Upper lobe of left lung (tissue), 6 donors: ENCODE results near the gene MYOM1. TPM values are rescaled to one million over a fixed set of nuclear protein-coding genes. Genes with fewer than 3 reads are reported as not detected.

Experiments used
- ATAC-seq, 2 donors: fragments of 200-7000 bp; cut with Tn5 transposase; one replicate each; pipeline ENCODE4 v1.9.1; 2022; ENCODE audit warnings: mild to moderate bottlenecking in 2 of 2, moderate library complexity in 2 of 2; ENCODE audit not compliant: low FRiP score in 2 of 2
- DNase-seq, 2 donors: peaks; one replicate each; pipeline ENCODE4 v3.0.0-alpha.2; 2019 to 2020
- H3K27ac ChIP-seq, 4 donors: fragments of 200-600 bp; sonication (generic); one replicate each; pipeline ENCODE4 v1.5.1; 2016 to 2019
- H3K27me3 ChIP-seq, 4 donors: fragments of 200-600 bp; sonication (generic); one replicate each; pipeline ENCODE4 v1.5.1; 2017 to 2019
- H3K36me3 ChIP-seq, 4 donors: fragments of 200-600 bp; sonication (generic); one replicate each; pipeline ENCODE4 v1.5.1; 2016 to 2019
- H3K4me1 ChIP-seq, 4 donors: fragments of 200-600 bp; sonication (generic); one replicate each; pipeline ENCODE4 v1.5.1; 2018 to 2019
- H3K4me3 ChIP-seq, 4 donors: fragments of 200-600 bp; sonication (generic); one replicate each; pipeline ENCODE4 v1.5.1; 2017 to 2019; ENCODE audit warnings: mild to moderate bottlenecking in 2 of 4, moderate library complexity in 1 of 4
- H3K9me3 ChIP-seq, 4 donors: fragments of 200-600 bp; sonication (generic); one replicate each; pipeline ENCODE4 v1.5.1; 2018 to 2019
- EP300 ChIP-seq, 4 donors: sonication (generic); formaldehyde crosslinking; IDR thresholded peaks; one replicate each; pipeline ENCODE4 v1.5.1; 2017; ENCODE audit warnings: antibody characterized with exemption in 4 of 4, control low read depth in 2 of 4
- POLR2A ChIP-seq, 4 donors: fragments of 450-650 bp; IDR thresholded peaks; one replicate each; pipeline ENCODE4 v1.5.1; 2016 to 2017; ENCODE audit warnings: antibody characterized with exemption in 4 of 4, mild to moderate bottlenecking in 2 of 4
- POLR2AphosphoS5 ChIP-seq, 2 donors: sonication (generic); formaldehyde crosslinking; IDR thresholded peaks; one replicate each; pipeline ENCODE4 v1.5.1; 2017; ENCODE audit warnings: antibody characterized with exemption in 2 of 2
- WGBS, 2 donors: methylation state at CpG; one replicate each; pipeline ENCODE4 v1.1.5; 2017 to 2018; 5-methylcytosine and 5-hydroxymethylcytosine counted together
- total RNA-seq, 6 donors: library from RNA; depleted of rRNA in 4 of 6; stranded (reverse); fragments of >200 nt in 4 of 6; gene quantifications; one replicate each; pipeline versions ENCODE4 v1.1.0 to v1.2.1, GENCODE V29; 2016 to 2021
- TF ChIP-seq, protein P1 (sequence below), 6 experiments: fragments of 450-650 bp in 4 of 6; fragments of 200-600 bp in 2 of 6; sonication (generic) in 2 of 6; IDR thresholded peaks; one replicate each; pipeline ENCODE4 v1.5.1; 2016 to 2019; ENCODE audit warnings: antibody characterized with exemption in 6 of 6
- donor health status: DM: no; HTN: no; CAD: no; lungs with moderate emphysema.
- donor health status: DM: no; HTN: yes; CAD: no; lungs with severe emphysema.

Gene MYOM1
- total RNA-seq, 6 donors from 2014 or later, result 0.76 to 11.2 (median 2.2) TPM

DNA sequence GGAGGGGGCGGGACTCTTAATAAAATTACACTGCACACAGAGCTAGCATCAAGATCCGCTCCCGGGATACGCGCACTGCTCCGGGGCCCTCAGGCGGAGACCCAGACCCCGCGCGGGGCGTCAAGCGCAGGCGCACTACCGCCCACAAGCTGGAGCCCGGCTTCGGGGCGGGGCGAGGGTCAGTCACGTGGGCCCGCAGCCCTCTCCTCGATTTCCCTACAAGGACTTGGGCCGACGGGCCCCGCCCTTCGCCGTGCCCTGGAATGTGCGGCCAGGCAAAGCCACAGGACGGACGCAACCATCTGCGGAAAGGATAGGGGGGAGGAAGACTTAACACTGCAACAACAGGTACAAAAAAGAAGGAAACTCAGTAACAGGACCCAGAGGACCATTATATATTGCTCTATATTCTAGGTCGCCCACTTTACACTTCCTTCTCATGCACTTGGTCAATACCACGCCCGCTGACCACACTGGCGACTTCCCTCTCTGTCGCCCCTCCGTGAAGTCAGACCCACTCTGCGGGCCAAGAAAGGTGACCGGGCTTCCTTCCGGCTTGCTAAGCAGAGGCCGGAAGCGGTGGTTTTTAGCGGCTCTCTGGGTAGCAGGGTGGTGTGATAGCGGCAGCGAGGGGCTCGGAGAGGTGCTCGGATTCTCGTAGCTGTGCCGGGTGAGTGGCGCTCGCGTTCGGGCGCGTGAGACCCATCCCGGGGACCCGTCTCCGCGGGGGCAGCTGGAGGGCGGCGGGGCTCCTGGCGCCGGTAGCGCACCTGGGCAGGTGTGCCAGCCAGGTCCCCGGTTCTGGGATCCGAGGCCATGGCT, 27.7 kb upstream of the MYOM1 start, which contains the start of gene MYL12A:
MYL12A (plus strand) TSS at position 562 of the 822 bp plus-strand sequence. CDS start 5,447 bp downstream, outside the sequence.
- Histone ChIP-seq H3K27ac (peak within 1 kb of the TSS; percentile 97 to 100 (median 100)), H3K27me3 (no peaks in the 10 kb centered on the region), H3K9me3 (no peaks in the 10 kb centered on the region), H3K4me3 (peak within 1 kb of the TSS; percentile 73 to 97 (median 90)), H3K4me1 (peaks cover 36 to 53% (median 41%) of the 10 kb centered on the region in 4 donors), H3K36me3 (peaks cover 0 to 15% (median 0%) of the 10 kb centered on the region in 4 donors)
- DNase-seq (peak; percentile 99 to 100), ATAC-seq (peak; percentile 95 to 96)
- TF ChIP-seq, protein P1, sequence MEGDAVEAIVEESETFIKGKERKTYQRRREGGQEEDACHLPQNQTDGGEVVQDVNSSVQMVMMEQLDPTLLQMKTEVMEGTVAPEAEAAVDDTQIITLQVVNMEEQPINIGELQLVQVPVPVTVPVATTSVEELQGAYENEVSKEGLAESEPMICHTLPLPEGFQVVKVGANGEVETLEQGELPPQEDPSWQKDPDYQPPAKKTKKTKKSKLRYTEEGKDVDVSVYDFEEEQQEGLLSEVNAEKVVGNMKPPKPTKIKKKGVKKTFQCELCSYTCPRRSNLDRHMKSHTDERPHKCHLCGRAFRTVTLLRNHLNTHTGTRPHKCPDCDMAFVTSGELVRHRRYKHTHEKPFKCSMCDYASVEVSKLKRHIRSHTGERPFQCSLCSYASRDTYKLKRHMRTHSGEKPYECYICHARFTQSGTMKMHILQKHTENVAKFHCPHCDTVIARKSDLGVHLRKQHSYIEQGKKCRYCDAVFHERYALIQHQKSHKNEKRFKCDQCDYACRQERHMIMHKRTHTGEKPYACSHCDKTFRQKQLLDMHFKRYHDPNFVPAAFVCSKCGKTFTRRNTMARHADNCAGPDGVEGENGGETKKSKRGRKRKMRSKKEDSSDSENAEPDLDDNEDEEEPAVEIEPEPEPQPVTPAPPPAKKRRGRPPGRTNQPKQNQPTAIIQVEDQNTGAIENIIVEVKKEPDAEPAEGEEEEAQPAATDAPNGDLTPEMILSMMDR (IDR thresholded peaks at IDR 0.05), result peak in 3 of 6 experiments; percentile 17 to 29 (median 23)
- peak in 3 of 4 donors; percentile 85 to 99 (median 92) for TF ChIP-seq POLR2A (IDR thresholded peaks at IDR 0.05)
- peak in 2 of 4 donors; percentile 20 to 63 for TF ChIP-seq EP300 (IDR thresholded peaks at IDR 0.05)
- peak; percentile 95 to 96 for TF ChIP-seq POLR2AphosphoS5 (IDR thresholded peaks at IDR 0.05)
- WGBS, 2 donors, result 0% methylated on average over 32 to 35 of the region's 65 CpGs

DNA sequence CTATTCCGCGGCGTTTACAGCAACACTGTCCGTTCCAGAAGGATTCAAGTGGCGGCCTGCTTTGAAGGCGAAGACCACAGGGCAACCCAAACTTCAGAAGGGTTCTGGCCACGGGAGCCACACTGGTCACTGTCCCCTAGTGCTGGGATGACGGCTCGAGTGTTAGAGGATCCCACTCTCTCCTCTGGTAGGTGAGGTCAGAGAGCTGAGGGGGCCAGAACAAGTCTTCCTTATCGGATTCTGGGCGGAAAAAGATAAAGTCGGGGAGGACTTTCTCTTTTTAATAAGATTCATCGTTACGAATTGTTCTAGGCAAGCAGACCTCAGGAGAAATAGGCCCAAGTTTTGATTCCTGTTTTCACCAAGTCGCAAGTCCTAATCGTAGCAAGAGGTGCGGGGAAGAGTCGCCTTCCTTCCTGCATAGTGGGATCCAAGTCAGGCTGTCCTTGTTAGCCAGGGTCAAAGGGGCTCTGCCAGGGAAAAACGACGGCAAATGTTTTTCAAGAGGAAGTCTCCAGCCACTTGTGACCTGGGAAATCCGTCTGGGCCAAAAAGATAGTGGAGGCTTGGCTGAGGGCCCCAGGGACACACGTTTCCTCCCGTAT, 27.0 kb upstream of the MYOM1 start:
- H3K9me3 ChIP-seq, result no peaks in the 10 kb centered on the region
- H3K4me1 ChIP-seq, result peaks cover 31 to 46% (median 34%) of the 10 kb centered on the region in 4 donors
- 21 to 32% methylated on average over 23 of the region's 23 CpGs for WGBS, 2 donors
- peaks cover 0 to 15% (median 0%) of the 10 kb centered on the region in 4 donors for H3K36me3 ChIP-seq
- TF ChIP-seq, protein P1 (IDR thresholded peaks at IDR 0.05), result no peak
- TF ChIP-seq EP300 (IDR thresholded peaks at IDR 0.05), result peak in 2 of 4 donors; percentile 33 to 48
- TF ChIP-seq POLR2A (IDR thresholded peaks at IDR 0.05), result peak in 1 of 4 donors; percentile 15
- H3K4me3 ChIP-seq, result peak overlapping the region; percentile 31 to 96 (median 78)
- ATAC-seq (peak in 1 of 2 donors; percentile 22), DNase-seq (peak in 1 of 2 donors; percentile 52)
- no peaks in the 10 kb centered on the region for H3K27me3 ChIP-seq
- peak overlapping the region; percentile 97 to 100 (median 100) for H3K27ac ChIP-seq

DNA sequence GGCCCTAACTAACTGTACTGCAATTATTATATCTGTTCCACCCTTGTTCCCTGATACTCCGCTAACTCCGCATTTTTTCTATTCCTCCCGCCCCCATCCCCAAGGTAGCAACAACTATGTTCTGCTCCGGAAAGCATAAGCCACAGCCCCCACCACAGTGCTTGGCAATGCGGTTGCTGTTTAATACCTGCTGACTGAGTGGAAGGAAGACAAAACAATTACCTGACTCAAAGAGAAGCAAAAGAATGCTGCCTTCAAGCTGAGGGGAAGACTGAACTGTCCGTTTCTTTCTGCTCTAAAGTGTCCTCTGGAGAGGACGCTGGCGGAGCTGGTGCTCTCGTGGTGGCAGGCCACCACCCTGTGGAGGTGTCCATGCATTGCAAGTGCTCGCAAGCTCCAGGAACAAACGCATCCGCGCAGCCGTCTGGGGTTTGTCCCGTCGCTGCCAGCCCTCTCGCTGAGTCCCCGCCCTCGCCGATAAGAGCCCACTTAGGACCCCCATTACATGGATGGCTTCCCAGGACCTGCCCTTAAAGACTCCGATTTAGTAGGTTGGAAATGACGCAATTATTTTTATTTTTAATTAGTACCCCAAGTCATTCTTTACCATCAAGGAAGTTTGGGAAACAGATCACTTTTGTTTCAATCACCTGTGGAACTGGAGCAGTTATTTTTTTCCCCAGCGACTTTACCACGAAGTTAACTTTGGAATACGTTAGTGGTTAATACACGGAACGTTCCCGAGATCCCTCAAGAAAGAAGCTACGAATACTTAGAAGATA, 26.3 kb upstream of the MYOM1 start:
- WGBS, 2 donors, result 5 to 8% methylated on average over 29 of the region's 29 CpGs
- peaks cover 24 to 39% (median 28%) of the 10 kb centered on the region in 4 donors for H3K4me1 ChIP-seq

DNA sequence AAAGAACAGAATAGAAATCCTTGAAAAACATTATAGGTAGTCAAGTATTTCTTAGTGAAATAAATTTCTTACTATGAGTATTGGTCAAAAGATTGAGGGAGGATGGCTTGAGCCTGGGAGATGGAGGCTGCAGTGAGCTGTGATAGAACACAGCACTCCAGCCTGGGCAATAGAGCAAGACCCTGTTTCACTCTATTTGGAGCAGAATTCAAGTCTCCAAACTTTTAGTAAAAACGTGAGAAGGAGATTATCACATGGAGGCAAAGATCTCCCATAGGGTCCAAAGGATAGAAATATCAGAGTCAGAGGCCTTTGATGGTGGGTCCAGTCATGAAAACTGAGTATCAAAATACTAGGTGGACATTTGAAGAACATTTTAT, 25.4 kb upstream of the MYOM1 start:
- WGBS, 2 donors, result 86 to 95% methylated on average over 1 of the region's 1 CpG
- DNase-seq, result no peak
- ATAC-seq, result no peak
- H3K4me1 ChIP-seq, result peaks cover 17 to 33% (median 20%) of the 10 kb centered on the region in 4 donors
- H3K27ac ChIP-seq, result peak overlapping the region in 1 of 4 donors; percentile 100
- TF ChIP-seq EP300 (IDR thresholded peaks at IDR 0.05) (no peak), POLR2AphosphoS5 (IDR thresholded peaks at IDR 0.05) (no peak), POLR2A (IDR thresholded peaks at IDR 0.05) (no peak)
- TF ChIP-seq, protein P1 (IDR thresholded peaks at IDR 0.05), result no peak
- H3K9me3 ChIP-seq, result no peaks in the 10 kb centered on the region
- peak overlapping the region in 2 of 4 donors; percentile 73 to 84 for H3K4me3 ChIP-seq
- no peaks in the 10 kb centered on the region for H3K27me3 ChIP-seq
- peaks cover 0 to 11% (median 0%) of the 10 kb centered on the region in 4 donors for H3K36me3 ChIP-seq

More for the DNA sequence above, 26.3 kb upstream of the MYOM1 start:
- DNase-seq (peak; percentile 88 to 96), ATAC-seq (peak; percentile 87 to 94)
- TF ChIP-seq EP300 (IDR thresholded peaks at IDR 0.05), result peak in 1 of 4 donors; percentile 7
- peak in 1 of 4 donors; percentile 17 for TF ChIP-seq POLR2A (IDR thresholded peaks at IDR 0.05)
- TF ChIP-seq, protein P1 (IDR thresholded peaks at IDR 0.05), result peak; percentile 93 to 98 (median 96)
- peak; percentile 36 to 38 for TF ChIP-seq POLR2AphosphoS5 (IDR thresholded peaks at IDR 0.05)
- H3K27me3 ChIP-seq, result no peaks in the 10 kb centered on the region
- peak overlapping the region in 3 of 4 donors; percentile 73 to 96 (median 84) for H3K4me3 ChIP-seq
- peak overlapping the region; percentile 97 to 100 (median 100) for H3K27ac ChIP-seq
- H3K9me3 ChIP-seq, result no peaks in the 10 kb centered on the region
- peaks cover 0 to 15% (median 0%) of the 10 kb centered on the region in 4 donors for H3K36me3 ChIP-seq
